GM19351 (cell line): ENCODE measurements around the gene RNH1.

Experiments used
- ATAC-seq: cut with Tn5 transposase; IDR thresholded peaks from one replicate; pipeline ENCODE4 v1.9.1; 2021; ENCODE audit warnings: mild to moderate bottlenecking, moderate library complexity; ENCODE audit not compliant: unreplicated experiment

The RNH1 gene

DNA sequence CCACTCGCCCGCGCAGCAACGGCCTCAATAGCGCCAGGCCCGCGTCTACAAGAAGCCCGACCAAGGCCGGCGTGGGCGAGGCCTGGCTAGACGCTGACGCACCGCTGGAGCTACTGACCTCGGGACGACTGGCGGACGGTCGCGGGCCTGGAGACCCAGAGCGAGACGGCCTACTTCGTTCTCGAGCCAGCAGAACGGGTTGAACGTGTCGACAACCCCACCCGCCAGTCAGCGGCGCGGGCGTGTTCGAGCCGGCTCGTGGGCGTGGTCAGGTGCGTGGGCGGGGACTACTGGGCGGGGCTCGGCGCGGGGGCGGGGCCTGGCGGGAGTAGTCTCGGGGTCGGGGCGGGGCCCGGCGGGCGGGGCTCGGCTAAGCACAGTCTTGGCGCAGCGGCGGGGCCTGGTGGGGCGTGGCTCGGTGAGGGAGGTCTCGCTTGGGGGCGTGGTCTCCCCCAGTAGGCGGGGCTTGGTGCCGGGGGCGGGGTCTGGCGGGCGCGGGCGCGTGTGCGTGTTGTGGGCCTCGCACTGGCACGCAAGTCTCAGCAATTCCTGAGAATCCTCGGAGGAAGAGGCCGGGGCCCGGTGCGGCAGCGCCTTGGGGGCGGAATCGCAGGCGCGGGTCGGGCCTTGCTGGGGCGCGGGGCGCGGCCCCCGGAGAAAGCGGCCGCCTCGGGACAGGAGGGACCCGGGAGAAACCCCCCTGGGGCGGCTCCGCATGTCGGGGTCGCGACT lies at the start of gene RNH1:
RNH1 (minus strand) TSS at position 248 of the 732 bp plus-strand sequence. CDS start 5,080 bp downstream, outside the sequence.
- ATAC-seq: peak; percentile 43

DNA sequence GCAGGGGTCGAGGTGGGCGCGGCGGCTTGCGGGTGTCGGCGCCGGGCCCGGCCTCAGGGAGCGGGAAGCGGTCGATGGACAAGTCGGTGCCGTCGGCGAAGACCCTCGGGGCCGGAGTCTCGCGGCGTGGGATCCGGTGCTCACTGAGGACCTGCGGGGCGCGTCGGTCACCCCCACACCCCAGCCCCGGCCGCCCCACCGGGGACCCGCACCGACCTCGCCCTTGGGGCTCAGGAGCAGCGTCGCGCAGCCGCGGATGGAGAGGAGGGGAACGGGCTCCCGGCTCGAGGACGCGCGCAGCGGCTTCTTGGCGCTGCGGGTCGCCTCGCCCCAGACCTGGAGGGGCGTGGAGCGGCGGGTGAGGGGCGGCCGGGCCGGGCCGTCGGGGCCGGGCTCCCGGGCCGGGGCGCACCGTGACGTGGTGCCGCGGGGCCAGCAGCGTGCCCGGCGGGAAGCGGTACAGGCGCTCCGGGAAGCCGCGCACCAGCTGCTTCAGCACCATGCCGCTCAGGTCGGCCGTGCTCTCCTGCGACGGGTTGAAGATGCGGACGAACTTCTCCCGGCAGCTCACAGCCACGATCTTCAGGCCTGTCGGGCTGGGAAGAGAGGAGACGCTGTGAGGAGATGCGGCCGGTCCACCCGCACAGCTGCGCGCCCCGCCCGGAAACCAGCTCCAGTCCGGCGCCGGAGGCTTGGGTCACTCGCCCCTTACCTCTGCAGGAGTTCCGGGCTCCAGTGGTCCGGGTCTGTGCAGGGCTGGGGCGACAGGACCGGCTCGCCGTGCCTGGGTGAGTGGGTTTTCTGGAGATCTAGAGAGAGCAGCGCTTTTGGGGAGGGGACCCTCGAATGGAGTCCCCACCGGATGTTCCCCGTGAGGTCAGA lies 49.0 kb upstream of the RNH1 start:
- no peak for ATAC-seq

DNA sequence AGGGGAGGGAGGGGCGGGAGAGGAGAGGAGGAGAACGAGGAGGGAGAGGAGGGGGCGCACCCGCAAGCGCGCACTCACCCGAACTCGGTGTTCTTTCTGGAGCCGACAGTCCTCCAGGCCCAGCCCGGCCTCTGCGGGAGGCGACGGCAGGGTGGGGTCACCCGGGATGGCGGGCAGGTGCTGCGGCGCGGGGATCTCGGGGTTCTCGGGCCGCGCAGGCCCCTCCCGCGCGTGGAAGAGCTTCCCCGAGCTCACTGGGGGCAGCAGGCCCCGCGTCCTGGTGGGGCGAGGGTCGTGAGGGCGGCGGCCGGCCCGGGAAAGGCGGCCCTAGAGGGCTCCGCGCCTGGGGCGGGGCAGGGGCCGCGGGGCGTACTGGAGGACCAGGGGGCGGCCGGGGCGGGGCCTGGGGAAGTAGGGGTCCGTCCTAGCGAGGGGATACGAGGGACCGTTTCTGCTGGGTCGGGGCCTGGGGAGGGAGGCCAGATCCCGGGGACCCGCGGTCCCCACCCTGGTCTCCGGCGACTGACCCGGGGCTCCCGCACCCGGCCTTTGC lies 48.3 kb upstream of the RNH1 start:
- ATAC-seq: no peak

DNA sequence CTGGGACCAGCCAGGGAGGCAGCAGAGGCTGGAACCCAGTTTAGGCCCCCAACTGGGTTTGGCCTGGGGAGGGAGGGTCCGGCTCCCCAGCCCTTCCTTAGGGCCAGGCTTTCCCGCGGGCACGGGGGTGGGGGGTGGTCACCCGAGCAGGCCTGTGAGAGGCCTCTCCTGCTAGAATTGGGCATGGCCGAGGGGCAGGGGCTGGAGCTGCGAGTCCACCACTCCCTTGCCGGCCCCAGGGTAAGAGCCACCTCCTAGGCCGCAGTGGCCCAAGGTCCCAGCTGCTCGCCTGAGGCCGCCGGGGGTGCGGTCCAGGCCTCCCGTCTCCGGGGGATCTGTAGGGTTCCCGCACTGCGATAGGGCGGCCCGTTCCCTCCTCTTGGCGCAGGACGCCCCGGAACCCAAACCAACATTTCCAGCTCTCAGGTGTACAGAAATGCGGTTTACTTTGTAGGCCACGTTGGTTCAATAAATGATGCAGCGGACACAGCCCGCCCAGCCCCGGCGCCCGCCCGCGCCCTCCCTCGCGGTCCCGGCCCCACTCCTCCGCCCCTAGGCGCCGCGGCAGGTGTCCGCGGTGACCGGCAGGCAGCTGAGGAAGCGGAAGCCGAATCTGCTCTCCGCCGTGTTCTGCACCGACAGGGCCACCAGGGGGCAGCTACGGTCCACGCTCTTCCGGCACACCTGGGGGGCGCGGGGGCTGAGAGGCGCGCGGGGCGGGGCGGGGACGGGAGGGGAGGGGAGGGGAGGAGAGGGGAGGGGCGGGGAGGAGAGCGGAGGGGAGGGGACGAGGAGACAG lies 47.6 kb upstream of the RNH1 start:
- peak; percentile 71 for ATAC-seq

DNA sequence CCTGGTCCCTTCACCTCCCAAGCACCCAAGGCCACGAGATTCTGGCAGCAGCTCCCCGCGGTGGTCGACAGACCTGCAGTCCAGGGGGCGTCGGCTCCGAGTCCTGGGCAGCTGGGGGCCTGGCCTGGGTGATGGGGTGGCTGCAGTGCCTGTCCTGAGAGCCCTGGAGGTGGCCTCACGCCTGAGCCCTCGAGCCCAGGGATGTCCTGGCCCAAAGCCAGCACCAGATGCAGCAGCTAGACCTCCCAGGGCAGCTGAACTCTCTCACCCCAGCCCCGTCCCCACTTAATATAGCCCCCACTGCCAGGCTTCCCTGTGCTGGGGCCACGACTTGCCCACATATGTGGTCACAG lies 46.9 kb upstream of the RNH1 start:
- ATAC-seq: no peak

DNA sequence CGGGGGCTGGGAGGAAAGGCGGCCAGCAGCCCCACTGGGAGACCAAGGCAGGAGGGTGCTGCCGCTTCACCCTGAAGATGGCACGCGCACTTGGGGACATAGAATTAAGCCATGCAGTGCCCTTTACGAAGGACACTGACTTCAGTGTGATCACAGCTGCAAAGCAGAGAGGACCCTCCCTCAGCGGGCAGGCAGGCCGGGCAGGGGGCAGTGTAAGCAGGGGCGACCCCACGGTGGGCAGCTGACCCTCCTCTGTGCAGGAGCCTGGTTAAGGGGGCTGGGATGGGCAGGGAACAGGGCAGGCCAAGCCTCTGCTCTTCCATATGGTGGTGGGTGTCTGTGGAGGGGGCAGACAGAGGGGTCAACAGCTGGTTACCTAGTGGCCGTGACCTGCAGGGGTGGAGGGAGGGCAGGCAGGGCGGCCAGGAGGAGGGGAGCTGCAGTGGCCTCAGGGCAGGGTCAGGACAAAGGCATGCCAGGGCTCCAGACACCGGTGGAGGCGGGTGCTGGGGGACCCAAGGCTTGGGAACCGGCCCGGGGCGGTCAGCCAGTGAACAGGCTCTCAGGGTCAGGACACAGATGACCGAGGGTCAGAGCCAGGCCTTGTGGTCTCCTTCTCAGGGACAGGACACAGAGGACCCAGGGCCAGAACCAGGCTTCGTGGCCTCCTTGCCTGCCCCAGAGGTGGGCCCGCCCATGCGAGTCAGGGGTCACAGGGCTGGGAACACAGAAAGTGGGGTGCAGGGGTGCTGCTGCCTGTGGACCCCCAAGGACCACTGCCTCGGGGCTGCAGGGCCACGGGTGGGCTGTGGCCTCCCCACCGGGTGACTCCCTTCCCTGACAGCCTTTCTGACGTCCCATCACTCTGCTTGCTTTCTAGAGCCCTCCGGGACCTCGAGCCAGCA lies 46.3 kb upstream of the RNH1 start:
- no peak for ATAC-seq

DNA sequence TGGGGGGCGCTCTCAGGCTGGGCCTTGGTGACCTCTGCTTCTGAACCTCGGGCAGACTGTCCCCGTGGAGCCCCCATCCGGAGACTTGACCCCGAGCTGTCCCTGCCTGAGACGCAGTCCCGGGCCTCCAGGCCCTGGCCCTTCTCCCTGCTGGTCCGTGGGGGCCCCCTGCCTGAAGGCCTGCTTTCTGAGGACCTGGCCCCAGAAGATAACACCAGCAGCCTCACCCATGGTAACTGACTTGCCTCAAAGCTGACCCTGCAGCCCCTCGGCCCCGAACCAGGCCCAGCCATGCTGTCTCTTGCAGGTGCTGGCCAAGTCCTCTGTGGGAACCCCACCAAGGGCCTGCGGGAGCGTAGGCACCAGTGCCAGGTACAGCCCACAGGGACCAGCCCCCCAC lies 44.6 kb upstream of the RNH1 start:
- no peak for ATAC-seq

DNA sequence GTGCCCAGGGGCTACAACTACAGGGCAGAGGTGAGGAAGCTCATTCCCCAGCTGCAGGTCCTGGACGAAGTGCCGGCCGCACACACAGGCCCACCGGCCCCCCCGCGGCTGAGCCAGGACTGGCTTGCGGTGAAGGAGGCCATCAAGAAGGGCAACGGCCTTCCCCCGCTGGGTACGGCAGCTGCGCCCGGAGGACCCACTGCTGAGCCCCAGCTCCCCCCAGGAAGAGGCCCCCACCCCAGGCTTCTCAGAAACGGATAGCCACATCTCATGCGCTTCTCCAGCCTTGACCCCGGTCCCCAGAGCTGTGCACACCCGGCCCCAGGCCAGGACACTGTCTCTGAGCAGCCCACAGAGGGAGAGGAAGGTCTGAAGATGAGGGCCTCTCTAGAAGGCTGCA lies 44.1 kb upstream of the RNH1 start:
- ATAC-seq: no peak

DNA sequence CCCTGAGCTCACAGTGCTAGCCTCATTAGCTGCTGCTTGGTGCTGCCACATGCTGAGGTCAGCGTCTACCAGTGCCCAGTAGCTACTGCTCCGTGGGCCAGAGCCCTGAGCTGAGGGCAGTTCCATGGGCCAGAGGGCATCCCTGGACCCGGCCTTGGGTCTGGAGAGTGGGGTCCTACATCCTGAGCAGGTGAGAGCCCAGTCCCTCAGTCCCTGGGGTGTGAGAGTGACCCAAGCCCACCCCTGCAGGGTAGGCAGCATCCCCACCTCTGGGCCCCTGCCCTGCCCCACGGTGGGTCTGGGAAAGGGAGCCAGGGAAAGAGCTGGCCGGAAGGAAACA lies 43.7 kb upstream of the RNH1 start:
- no peak for ATAC-seq

DNA sequence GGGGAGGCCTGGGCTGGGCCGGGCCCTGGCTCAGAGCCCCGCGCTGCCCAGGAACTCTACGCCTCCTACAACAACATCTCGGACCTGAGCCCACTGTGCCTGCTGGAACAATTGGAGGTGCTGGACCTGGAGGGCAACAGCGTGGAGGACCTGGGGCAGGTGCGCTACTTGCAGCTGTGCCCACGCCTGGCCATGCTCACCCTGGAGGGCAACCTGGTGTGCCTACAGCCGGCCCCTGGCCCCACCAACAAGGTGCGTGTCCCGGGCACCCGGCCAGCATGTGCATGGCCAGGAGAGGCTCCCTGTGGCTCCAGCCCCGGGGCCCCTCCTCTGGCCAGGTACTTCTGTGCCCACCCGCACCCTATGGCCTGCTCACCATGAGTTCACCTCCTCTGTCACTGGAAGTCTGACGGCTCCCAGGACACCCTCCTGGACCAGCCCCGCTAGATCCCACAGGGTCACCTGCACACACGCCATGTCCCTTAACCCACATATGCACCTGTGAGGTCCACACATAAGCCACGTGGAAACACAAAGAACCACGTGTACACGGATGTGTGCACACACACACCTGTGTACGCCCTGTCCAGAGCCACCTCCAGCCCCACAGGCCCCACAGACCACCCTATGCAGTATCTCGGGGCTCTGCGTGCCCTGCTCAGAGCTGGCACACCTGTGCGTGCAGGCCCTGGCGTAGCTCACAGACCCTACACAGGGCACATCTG lies 43.1 kb upstream of the RNH1 start:
- no peak for ATAC-seq

DNA sequence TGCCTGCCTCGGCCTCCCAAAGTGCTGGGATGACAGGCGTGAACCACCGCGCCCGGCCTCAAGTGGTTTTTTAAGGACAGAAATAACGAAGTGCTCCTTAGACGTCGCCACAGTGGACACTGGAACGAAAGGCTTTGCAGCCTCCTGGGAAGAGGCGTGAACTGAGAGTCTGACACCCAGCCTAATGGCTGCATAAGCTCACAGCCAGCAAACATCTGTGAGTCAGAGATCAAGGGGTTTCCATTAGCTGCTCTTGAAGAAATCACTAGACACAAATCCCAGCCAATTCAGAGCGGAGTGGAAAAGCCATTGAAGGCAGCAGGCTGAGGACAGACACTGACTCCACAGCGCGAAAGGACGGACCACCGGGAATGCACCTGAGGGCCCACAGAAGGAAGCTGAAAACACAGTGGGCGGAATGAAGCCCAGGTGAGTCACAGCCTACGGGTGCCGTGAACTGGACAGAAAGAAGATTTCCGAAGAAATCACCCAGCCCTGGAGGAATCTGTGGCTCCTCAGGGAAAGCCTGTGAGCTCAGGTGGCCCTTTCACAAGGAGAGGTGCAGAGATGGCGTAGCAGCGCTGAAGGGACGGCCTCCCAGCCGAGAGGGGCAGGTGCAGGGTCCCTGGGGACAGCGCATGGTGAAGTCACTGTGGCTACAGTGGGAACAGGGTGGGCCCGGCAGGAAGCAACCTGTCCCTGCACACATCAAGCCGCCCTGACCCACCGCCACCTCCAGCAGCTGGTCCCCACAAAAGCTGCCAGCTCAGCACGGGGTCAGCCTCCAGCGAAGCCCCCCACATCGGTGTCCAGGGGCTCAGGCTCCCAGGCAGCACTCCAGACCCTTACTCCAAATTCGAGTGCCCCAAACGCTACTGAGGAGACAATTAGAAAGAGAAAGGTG lies 41.9 kb upstream of the RNH1 start:
- ATAC-seq: no peak

DNA sequence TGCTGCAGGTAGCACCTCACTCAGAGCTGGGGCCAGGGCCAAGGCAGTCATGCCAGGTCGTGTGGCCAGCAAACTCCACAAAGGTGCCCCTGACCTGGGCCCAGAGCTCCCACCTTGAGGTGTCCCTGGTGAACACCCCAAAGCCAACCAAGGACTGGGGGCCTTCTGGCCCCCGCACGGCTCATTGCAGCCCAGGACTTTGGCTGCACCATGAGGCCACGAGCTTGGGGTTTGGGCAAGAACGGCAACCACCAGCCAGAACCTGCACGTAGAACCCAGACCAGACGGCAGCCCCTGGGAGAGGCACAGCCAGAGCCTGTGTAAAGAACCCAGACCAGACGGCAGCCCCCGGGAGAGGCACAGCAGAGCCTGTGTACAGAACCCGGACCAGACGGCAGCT lies 38.1 kb upstream of the RNH1 start:
- no peak for ATAC-seq

DNA sequence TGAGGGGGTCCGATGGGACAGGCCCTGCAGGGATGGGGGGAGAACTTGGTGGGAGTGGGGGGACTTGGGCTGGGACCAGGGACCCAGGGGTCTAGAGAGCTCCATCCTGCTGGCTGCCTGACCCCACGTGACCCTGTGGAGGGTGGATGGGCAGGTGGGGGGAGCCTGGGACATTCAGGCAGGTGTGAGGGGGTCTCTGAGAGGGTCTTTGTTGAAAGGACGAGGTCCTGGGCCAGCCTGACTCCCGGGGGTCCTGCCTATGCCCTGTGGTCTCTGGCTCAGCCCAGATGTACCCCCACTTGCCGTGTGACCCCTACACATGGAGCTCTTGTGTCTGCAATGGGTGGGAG lies 37.8 kb upstream of the RNH1 start:
- no peak for ATAC-seq

DNA sequence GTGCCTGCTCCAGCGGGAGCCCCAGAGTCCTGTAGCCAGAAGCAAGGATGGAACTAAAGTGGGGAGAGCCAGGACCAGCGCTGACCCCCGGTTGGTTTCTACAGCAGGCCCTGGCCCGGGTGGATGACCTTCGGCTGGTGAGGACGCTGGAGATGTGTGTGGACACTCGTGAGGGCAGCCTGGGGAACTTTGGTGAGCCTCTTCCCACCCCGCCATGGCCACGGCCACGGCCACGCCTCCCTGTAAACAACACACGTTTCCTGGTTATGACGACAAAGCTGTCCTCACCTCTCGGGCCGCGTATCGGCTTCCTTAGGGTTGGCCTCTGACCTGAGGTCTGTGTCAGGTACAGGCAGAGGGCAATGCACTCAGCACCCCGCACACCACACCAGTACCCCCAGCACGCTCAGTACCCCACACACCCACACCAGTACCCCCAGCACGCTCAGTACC lies 34.4 kb upstream of the RNH1 start:
- no peak for ATAC-seq

DNA sequence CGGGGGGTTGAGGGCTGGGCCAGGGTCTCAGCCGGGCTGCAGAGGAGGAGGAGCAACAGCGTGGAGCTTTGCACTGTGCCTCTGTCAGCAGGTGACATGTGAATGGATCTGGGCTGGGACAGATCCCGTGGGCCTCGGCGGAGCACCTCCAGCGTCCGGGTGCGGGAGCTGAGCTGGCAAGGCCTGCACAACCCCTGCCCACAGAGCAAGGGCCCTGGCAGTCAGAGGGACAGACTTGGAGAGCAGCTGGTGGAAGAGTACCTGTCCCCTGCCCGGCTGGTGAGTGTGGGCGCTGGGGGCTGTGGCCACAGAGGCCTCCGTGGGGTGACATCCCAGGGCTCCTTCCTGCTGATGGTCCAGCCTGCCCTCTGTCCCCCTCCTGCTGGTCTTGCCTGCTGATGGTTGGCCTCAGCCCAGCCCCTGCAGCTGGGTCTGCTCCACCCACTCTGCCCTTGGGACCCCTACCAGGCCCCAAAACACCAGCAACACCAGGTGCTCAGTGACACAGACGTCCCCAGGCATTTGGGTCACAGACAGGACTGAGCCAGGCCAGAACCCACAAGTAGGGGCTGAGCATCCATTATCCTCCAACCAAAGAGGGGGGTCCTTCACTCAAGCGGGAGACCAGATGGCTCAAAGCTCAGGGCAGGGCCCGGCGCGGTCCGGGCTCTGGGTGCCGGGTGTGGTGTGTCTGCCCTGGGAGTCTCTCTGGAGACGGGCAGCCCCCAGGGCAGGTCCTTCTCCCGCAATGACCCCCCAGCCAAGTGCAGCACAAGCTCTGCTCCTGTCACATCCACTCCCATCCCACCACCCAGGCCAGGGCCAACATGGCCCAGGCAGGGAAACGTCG lies 33.8 kb upstream of the RNH1 start:
- no peak for ATAC-seq

DNA sequence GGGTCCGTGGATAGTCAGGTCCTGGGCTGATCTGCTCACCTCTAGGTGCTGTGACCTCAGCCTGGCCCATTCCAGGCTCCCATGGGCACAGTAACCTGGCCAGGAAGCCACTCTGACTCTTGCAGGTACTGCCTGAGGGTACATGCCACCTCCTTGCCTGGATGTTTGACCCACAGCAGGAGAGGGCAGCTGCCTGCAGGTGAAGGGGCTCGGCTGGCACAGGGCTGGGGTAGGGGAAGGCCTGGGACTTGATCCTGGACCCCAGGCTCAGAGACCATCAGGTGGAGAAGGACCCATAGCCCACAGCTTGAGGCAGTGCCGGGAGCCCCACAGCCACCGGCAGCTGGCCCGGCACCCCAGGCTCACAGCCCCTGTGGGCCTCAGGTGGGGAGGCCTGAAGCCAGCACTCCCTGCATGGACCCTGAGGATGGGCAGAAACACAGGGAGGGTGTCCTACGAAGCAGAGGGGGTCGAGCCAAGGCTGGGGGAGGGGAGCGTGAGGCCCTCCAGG lies 33.0 kb upstream of the RNH1 start:
- ATAC-seq: no peak

DNA sequence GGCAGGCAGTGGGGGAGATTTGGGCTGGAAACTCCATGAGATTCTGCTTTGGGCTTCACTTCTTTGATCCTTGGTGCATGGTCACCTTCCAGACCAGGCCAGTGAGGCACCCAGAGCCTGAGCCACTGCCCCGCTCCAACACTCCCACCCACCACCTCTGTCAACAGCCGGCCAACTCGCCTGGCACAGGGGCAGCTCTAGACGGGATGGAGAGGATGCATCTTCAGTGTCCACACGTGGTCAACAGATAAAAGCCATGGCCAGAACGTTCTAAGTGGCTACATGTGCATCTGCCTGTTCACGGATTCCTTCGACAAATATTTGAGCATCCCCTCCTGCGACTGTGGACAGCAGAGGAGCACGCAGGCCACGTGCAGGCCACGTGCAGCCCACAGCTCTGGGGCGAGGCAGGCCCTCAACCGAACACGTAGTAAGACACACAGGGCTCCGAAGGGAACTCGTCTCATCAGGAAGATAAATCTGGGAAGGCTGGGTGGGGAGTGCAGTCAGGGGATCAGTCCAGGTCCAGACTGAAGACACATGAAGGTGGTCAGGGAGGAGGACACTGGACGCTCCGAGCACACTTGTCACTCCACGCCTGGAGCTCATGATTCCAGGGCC lies 31.5 kb upstream of the RNH1 start:
- ATAC-seq: no peak
